GM19240 (cell line): Measurements from ENCODE around the gene HSP90AA1.
"Not testable (repeated sequence)": the region's sequence is repeated elsewhere in the genome, so short reads cannot be mapped to it uniquely, and the experiment has no call there.

Source experiments
- DNase-seq: peaks from one replicate; pipeline ENCODE4 v3.0.0; 2011; ENCODE audit warnings: low spot score; ENCODE audit not compliant: insufficient read length

The HSP90AA1 gene

DNA sequence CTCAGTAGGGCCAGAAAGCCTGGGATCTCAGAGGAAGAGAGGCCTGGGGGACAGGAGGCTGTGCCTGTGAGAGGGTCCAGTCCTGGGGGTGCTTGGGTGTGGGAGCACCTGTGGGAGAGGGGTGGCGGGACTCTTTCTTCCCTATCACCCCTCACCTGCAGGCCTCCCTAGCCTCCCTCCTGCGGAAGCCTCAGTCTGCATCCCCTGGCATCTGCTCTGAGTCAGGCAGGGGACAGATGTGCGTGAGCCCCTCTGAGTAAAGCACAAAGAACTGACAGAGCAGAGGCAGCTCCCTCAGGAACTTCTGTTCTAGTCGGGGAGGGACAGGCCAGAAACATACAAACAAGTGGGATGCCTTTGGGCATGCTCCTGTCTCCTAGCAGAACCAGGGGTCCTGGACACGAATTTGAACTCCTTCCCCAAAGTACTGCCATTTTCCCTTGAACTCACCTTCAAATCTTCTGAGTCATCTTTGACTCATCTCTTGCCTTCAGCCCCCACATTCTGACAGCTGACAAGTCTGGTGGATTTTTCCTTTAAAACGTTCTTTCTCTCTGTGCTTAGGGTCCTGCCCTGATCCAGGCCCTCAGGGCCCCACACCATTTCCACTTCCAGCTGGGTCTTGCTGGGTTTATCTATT, 8.5 kb upstream of the HSP90AA1 start:
- no peak for DNase-seq

DNA sequence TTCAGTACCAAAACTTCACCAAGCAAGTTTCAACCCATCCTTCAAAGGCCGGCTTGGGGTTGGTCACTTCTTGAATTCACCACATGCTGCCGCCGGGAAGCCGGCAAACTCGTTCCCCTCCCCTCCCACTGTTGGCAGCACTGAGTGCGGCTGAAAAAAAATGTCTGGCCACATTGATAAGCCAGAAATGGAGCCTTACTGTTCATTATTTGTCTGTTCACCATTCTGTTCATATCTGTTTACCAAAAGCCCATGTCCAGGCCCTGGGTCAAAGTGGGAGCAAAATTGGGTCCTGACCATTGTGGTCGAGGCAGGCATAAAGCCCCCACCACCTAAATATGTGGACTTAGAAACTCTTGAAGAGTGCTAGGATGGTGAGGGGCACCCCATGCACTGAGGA, 7.3 kb upstream of the HSP90AA1 start:
- DNase-seq, result no peak

DNA sequence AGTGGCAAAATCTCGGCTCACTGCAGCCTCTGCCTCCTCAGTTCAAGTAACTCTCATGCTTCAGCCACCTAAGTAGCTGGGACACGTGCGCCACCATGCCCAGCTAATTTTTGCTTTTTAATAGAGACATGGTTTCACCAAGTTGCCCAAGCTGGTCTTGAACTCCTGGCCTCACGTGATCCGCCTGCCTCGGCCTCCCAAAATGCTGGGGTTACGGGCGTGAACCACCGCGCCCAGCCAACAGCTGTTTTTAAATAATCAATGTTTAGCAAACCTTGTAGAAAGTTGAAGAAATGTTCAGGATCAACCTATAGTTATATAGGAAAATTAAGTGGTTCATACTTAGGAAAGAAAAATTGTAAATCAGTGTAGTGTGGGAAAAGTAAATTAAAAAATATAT, 6.0 kb upstream of the HSP90AA1 start:
- DNase-seq, result no peak

DNA sequence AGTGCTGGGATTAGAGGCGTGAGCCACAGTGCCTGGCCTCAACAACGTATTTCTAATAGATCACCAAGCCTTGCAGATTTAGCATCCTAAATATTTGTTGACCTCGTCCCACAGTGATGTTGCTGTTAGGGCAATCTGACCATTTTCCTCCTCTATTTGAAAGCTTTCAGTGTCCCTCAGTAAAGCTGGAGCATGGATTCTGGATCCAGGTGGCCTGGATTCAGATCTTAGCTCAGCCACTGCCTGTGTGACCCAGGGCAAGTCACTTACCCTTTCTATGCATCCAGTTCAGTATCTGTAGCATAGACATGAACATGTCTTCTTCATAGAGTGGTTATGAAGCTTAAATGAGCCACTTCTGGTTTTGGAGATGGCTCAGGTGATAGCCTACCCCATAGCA, 3.9 kb upstream of the HSP90AA1 start:
- no peak for DNase-seq

DNA sequence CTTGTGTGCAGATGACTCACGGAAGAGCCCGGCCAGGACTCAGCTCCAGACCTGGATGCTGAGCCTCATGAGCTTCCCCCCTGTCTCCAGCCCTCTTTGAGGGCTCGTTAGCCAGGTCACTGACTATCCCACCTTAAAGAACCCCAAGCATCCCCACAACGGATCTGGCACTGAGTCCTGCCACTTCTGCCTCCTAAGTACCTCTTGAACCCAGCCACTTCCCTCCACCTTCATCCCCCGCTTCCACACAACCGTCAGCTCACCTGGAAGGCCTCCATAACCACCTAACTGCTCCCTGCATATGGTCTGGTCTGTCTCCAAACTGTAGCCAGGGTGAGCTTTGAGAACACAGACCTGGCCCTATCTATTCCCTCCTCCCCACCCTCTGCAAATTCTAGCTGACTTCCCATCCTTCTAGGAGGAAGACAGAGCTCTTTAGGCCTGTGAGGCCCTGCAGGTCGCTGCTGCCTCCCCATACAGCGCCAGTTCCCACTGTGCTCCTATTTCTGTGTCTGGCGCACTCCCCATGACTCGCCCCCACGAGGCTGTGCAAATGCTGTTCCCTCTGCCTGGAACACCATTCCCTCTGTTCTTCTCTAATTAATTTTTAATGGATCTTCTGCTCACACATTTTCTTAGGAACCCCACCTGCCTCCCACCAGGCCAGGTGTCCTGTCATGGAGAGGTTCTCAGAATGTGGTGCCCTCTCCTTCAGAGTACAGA, 2.9 kb upstream of the HSP90AA1 start:
- no peak for DNase-seq

DNA sequence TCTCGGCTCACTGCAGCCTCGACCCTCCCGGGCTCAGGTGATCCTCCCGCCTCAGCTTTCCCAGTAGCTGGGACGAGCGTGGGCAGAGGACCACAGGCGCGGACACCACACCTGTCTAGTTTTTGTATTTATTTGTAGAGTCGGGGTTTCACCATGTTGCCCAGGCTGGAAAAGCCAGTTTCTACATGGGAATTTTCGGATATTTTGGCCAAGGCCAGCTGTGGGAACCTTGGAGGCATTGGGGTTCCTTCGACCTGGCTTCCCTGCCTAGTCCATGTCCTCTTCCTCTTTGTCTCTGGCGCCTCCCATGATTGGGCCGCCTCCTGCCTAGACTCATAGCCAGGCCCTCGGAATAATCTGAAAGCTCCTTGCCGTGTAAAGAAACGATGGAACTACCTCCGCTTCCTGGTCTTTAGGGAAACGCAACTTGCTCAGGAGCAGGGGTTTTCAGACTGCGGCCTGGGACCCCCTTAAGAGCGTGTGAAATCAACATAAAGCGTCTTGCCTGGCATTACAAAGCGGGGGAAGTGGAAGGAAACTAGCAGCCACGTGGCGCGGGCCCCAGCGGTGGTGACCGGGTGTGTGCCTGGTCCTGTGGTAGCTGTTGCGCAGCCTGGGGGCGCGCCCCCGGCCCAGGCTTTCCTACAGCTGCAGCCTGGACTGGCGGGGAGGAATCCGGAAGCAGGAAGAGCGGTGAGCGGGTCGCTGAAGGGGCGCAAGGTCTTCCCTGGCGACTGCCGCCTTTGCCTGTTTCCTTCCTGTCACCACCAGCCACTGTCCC, 1.4 kb upstream of the HSP90AA1 start:
- no peak for DNase-seq

DNA sequence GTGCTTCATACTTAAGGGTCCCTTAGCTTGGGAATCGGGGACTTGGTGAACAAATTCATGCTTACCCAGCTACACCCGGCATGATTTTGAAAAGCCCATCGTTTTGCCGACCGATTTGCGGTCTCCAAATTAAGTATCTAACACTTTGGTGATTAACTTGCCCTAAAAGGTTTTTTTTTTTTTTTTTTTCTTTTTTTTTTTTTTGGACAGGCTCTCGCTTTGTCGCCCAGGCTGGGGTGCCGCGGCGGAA, 843 bp upstream of the HSP90AA1 start:
- DNase-seq, result no peak

DNA sequence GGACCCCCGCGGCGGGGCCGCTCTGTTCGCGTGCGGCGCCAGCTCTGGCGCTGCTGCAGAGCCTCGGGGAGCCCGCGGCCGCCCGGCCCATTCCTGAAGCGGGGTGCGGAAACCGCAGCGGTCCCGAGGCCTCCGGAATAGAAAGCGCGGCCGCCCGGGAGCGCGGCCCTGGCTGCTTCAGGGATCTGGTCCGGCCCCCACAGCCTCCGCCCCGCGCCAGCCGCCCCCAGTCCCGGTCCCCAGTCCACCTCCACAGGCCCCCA, 204 bp downstream of the HSP90AA1 start:
- no peak for DNase-seq

DNA sequence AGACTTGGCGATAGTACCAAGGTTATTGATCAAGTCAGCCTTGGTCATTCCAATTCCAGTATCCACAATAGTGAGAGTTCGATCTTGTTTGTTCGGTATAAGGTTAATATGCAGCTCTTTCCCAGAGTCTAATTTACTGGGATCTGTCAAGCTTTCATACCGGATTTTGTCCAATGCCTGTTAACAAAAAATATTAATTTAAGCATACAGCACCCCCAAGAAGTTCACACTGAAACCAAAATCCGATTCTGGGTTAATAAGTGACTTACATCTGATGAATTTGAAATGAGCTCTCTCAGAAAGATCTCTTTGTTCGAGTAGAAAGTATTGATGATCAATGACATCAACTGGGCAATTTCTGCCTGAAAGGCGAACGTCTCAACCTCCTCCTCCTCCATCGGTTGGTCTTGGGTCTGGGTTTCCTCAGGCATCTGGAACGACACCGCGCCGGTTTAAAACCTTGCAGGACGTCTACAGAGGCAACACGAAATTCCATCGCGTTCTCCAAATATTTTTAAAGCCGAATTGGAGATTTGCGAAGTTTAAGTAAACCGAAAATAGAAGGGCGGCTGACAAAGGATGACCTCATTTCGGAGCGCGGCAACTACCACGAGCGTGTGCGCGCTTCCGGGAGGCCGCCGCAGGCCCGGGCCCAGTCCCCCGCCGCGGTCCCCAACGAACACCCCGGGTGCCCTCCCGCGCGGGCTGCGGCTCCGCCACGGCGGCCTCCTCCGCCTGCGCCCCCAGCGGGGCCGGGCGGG, 716 bp downstream of the HSP90AA1 start:
- no peak for DNase-seq

DNA sequence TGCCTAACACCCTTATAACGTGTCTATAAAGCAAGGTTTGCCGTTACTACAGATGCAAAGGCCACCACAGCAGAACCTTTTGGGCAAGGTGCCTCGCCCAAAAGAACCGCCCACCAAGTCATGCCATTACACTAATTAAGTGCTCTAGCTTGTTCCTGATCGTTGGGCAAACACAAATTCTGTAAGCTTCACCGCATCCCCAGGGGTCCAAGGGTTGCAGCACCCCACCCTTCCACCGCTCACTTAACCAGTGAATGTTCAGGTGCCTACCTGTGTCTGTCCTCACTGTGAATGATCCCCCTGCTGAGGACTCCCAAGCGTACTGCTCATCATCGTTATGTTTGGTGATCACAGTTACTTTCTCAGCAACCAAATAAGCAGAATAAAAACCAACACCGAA, 1.4 kb downstream of the HSP90AA1 start:
- DNase-seq, result no peak

DNA sequence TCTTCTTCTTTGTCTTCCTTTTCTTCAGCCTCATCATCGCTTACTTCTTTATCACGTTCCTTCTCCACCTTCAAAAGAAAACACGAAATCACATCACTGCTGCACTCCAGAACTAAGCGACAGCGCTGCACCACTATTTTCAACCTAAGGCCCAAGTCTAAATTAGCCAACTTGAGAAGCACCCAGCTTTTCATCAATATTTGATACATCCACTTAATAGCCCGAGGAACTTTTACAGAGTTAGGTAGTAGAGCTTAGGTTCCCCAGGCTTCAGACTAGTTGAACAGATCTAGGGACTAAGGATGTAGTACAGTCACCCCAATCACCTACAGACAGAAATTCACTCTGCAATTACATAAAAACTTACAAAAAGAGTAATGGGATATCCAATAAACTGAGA, 1.9 kb downstream of the HSP90AA1 start:
- DNase-seq, result no peak

DNA sequence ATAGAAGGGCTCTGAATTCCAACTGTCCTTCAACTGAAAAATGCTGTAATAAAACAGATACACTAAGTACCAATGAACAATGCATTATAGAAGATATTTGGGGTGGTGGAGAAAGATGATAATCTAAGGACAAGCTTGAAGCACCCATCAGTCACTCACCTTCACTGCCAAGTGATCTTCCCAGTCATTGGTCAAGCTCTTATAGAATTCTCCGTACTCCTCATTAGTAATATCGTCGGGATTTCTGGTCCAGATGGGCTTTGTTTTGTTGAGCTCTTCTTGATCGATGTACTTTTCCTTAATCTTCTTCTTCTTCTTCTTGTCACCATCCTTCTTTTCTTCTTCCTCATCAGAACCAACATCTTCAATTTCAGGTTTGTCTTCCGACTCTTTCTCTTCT, 2.3 kb downstream of the HSP90AA1 start:
- DNase-seq, result not testable (repeated sequence)

DNA sequence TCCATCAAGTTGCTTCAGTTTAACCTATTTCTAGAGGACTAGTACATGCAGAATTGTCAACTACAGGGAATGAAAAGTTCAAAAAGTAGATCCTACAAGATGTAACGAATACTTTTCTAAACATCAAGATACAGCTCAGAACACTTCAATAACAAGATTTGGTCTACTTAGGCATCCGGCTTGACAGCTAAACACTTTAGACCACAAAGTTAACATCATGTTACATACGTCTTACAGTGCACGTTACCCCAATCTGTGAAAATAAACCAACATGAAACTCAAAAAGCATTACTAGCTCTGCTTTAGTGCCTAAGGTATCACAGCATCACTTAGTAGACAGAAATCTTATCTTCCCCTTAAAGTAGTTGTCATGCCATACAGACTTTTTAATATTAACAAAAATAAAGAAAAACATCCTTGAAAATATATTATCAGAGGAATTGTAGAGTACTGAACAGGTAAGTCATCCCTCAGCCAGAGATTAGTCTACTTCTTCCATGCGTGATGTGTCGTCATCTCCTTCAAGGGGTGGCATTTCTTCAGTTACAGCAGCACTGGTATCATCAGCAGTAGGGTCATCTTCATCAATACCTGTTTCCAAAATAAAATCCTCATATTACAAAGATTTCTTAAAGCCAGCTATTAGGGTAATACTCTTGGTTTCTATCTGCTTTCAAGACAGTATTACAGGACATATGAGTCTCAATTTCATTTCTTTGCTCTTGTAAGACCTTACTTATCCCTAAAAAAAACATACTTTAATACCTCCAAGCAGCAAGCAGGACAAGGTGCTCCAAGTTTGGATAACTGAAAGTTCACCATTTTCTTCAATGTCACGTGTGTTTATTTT, 5.4 kb downstream of the HSP90AA1 start:
- no peak for DNase-seq

DNA sequence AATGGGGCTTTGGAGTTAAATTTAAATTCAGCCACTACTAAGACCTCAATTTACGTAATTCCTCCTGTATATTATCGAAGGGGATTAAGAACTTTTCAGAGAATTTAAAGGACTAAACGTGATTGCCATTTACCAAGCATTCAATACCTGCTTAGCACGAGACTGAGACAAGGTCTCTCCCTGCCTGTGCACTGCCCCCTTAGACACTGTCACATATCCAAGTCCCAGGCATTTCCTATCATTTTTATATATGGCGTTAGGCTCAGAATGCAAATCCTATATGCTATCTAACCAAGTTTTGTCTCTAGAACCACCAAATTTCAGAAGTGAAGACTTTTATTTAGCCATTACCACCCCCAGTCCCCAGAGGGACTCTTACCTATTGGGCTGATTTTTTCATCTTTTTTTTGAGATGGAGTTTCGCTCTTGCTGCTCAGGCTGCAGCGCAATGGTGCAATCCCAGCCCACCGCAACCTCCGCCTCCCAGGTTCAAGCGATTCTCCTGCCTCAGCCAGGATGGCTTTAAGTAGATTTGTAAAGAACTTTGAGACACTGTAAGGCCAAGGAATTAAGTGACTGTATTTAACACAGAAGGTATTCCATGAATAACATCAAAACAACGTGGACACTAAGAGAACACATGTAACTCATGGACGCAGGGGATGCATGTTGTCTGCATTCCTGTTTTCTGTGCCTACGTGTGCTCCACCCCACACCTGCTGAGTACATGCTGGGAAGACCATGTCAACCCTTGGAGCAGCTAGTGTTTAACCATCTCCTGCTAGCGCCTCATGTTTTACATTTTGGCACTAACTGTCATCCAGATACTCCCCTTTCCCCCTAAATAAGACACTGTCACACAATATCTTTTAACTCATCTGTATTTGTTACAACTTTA, 6.4 kb downstream of the HSP90AA1 start:
- no peak for DNase-seq

DNA sequence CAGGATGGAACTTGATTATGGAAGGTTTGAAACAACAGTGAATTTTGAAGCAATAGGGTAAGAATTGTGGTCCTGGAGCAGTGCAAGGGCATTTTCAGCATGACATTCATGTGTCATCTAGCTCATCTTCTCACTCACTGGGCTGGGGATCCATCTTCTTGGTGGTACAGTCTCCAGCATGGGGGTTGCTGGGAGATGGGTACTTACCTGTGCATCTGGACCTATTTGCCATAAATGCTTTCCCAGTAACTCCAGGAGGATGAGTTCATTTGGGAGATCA, 7.2 kb downstream of the HSP90AA1 start:
- DNase-seq, result no peak

DNA sequence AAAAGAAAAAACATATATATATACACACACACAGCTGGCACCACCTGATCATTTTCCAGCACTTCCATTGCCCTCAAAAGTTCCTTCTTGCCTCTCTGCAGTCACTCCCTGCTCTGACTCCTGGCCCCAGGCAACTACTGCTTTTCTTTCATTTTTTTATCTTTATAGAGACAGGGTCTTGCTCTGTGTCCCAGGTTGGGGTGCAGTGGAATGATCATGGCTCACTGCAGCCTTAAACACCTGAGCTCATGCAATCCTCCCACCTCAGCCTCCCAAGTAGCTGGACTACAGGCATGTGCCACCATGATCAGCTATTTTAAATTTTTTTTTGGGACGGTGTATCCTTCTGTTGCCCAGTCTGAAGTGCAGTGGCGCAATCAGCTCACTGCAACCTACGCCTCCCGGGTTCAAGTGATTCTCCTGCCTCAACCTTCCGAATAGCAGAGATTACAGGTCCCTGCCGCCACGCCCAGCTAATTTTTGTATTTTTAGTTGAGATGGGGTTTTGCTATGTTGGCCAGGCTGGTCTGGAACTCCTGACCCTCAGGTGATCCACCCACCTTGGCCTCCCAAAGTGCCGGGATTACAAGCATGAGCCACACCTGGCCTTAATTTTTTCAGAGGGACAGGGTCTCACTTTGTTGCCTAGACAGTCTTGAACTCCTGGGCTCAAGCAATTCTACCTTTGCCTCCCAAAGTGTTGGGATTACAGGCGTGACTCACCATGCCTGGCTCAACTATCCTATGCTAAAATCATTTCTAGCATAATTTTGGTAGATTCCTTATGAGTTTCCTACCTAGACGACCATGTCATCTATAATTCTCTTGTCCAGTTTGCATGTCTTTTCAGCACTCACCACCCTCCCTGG, 7.8 kb downstream of the HSP90AA1 start:
- no peak for DNase-seq

DNA sequence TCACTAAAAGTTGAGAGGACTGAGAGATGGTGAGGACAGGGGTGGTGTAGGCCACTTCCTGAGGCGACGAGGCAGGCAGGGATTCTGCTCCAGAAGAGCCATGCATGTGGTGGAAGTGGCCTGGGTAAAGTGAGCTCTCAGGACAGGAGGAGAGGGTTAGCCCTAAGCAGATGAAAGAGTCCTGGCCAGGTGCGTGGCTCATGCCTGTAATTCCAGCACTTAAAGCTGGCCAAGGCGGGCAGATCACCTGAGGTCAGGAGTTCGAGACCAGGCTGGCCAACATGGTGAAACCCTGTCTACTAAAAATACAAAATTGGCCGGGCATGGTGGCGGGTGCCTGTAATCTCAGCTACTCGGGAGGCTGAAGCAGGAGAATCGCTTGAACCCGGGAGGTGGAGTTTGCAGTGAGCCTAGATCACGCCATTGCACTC, 8.5 kb downstream of the HSP90AA1 start:
- DNase-seq, result not testable (repeated sequence)

DNA sequence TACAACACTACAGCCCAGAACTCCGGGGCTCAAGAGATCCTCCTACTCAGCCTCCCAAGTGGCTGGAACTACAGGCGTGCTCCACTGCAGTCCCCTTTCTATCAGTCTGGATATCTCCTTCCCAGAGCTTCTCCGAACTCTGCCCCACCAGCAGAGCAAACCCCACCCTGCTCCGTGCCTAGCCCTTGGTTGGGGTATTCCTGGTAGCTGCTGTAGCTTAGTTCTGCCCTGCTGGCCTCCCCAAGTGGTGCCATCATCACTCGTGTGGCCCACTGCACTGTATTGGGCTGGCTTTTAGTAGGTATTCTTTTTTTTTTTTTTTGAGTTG, 9.5 kb downstream of the HSP90AA1 start:
- no peak for DNase-seq

DNA sequence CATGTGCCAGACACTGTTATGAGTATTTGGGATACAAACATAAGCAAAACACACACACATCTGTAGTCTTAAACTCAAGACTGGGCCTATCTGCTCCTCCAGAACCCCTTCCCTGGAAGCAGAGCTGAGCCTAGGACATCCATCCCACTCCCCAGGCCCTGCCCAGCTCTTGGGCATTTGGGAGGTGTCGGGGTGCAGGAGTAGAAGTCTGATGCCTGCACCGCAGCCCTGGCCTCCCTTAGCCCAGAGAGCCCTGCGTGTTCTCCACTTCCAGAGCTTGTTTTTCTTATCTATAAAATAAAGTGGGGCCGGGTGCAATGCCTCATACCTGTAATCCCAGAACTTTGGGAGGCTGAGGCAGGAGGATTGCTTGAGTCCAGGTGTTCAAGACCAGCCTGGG, 11.7 kb downstream of the HSP90AA1 start:
- DNase-seq, result no peak

DNA sequence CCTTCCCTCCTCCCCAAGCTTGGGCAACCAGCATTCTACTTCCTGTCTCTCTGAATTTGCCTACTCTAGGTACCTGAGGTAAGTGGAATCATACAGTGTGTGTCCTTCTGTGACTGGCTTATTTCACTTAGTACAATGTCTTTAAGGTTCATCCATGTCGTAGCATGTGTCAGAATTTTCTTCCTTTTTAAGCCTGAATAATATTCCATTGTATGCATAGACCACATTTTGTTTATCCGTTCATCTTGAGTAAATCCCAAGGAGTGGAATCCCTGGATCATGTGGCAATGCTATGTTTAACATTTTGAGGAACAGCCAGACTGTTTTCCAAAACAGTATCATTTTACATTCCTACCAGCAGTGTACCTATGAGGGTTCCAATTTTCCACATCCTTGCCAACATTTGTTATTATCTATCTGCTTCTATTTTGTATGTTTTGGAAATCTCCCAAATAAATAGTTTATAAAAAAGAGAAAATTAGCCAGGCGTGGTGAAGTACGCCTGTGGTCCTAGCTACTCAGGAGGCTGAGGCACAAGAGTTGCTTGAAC, 12.4 kb downstream of the HSP90AA1 start:
- DNase-seq, result no peak
